ENCODE measurements around the gene ZSWIM6. TPM values are rescaled to one million over a fixed set of nuclear protein-coding genes. Genes with fewer than 3 reads are reported as not detected.
A peak's percentile ranks its signal among the peaks of the same experiment; 100 is the strongest.

The ZSWIM6 gene
- total RNA-seq, 1 donor from 2014 or later, result 7.4 TPM

DNA sequence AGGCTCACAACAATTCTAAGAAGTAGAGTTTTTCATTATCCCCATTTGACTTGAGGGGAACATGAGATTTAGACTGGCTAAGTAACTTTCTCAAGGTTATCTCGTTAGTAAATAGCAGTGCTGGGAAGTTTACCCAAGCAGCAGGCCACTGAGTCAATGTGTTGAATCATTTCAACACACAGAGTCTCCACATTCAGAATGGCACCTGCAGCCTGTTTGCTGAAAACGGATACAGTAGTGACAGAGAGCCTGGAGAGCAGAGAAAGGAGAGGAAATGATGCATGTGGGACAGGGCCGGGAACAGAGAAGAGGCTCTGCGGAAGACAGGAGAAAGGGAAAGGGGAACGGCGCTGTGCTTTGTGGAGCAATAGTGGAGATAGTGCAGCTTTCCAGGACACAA lies 33.5 kb upstream of the ZSWIM6 start:
- no peak for DNase-seq
- Mint-ChIP-seq H3K4me3 (no peak overlapping the region), H3K27me3 (no peaks in the 10 kb centered on the region), H3K4me1 (peaks cover 2% of the 10 kb centered on the region), H3K36me3 (ENCODE audit: low read depth) (no peaks in the 10 kb centered on the region), H3K9me3 (no peaks in the 10 kb centered on the region), H3K27ac (no peak overlapping the region)
- intact Hi-C loops (cut with micrococcal nuclease), result no loop called here

DNA sequence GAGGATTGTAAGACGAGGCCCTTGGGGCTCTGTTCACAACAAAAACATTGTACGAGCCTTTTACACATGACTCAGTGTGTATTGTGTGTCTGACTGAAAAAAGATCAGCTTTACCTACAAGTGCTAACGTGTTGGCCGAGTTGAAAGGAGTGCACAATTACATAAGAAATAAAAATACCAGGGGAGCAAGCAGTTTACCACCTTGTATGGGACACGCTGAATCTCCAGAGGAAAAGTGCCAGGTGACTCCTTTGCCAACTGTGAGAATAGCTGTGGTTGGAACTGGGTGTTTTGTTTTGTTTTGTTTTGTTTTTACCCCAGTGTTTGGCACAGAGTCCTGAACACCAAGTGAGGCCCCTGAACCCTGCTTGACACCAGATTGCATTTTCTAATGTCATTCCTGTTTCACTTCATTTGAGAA lies 32.8 kb upstream of the ZSWIM6 start:
- no peaks in the 10 kb centered on the region for H3K9me3 Mint-ChIP-seq
- H3K4me1 Mint-ChIP-seq, result peaks cover 4% of the 10 kb centered on the region
- DNase-seq, result no peak
- intact Hi-C loops (cut with micrococcal nuclease), result no loop called here
- no peak overlapping the region for H3K27ac Mint-ChIP-seq
- H3K36me3 Mint-ChIP-seq (ENCODE audit: low read depth), result no peaks in the 10 kb centered on the region
- no peaks in the 10 kb centered on the region for H3K27me3 Mint-ChIP-seq
- H3K4me3 Mint-ChIP-seq, result no peak overlapping the region

DNA sequence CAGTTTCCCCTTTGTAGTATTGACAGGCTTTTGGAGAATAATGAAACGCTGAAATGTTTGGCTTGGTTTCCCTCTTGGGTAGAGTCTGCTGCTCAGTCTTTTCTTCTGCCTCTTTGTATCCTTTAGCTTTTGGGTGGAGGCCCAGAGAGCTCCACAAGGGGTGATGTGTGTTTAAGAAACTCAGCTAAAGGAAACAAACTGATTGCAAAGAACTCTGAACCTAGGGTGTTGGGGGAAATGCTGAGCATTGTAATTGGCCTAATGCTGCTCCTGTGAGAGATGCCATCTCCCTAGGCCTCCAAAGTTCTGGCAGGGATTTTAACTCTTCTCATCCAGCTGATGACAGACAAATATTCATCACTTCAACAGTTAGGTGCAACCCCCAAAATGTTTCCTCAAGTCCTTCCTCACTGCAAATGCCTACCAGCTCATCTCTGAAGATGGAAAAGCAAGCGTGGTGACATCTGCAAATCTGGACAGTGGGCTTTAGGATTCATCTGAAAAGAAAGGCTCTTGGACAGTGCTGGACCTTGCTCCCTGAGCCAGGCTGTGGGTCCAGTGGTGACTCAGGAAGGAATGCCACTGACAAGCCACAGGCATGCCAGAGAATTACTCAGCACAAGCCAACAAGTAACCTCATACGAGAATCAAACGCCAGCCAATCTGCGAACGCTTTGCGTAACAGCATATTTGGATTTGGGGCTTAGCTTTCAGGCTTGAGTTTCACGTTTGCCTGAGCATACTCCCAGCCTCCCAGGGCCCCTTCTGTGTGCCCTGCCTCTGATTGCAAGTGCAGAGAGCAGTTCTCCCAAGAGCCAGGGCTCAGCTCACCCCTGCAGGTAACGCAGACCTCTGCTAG lies 30.5 kb upstream of the ZSWIM6 start:
- H3K27me3 Mint-ChIP-seq, result no peaks in the 10 kb centered on the region
- no peak overlapping the region for H3K27ac Mint-ChIP-seq
- peaks cover 9% of the 10 kb centered on the region for H3K4me1 Mint-ChIP-seq
- no peak overlapping the region for H3K4me3 Mint-ChIP-seq
- intact Hi-C loops (cut with micrococcal nuclease), result no loop called here
- H3K36me3 Mint-ChIP-seq (ENCODE audit: low read depth), result no peaks in the 10 kb centered on the region
- no peaks in the 10 kb centered on the region for H3K9me3 Mint-ChIP-seq
- no peak for DNase-seq

DNA sequence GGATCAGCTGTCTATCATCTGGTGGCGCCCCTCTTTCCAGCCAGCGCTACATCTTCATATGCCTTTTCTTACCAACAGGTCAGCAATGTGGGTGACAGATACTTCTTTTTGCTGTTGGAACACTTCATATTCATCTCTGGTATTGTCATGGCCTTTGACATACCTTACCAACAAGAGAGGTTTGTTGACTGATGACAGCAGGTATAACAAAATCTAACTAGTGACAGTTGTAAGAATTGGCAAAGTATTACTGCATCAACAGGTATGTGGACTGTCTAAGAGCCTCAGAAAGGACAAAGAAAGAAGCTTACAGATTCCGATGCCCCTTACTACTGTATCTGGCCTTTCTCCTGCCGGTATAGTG lies 29.9 kb upstream of the ZSWIM6 start:
- Mint-ChIP-seq H3K9me3 (no peaks in the 10 kb centered on the region), H3K27me3 (no peaks in the 10 kb centered on the region), H3K36me3 (ENCODE audit: low read depth) (no peaks in the 10 kb centered on the region), H3K4me3 (no peak overlapping the region), H3K27ac (no peak overlapping the region), H3K4me1 (peaks cover 14% of the 10 kb centered on the region)
- DNase-seq, result no peak
- intact Hi-C loops (cut with micrococcal nuclease), result no loop called here

DNA sequence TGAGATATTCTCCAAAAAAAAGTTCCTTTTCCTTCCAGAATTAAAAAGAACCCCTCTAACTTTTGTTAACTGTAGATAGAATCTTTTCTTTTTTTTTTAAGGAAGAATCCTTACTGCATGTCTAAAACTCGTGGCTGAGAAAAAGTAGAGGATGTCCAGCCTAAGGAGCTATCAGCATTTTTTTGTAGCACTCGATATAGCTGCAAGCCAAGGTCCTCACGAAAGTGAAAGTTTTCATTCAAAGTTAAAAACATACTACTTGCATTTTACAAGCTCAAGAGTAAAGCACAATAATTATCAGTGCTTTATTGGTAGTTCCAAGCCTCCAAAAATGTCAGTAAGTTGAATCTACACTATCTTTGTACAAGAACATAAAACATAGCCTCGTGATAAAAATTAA lies 28.7 kb upstream of the ZSWIM6 start:
- Mint-ChIP-seq H3K4me1 (peaks cover 16% of the 10 kb centered on the region), H3K9me3 (no peaks in the 10 kb centered on the region), H3K27ac (no peak overlapping the region), H3K36me3 (ENCODE audit: low read depth) (no peaks in the 10 kb centered on the region), H3K4me3 (no peak overlapping the region), H3K27me3 (no peaks in the 10 kb centered on the region)
- intact Hi-C loops (cut with micrococcal nuclease), result no loop called here
- DNase-seq, result no peak

DNA sequence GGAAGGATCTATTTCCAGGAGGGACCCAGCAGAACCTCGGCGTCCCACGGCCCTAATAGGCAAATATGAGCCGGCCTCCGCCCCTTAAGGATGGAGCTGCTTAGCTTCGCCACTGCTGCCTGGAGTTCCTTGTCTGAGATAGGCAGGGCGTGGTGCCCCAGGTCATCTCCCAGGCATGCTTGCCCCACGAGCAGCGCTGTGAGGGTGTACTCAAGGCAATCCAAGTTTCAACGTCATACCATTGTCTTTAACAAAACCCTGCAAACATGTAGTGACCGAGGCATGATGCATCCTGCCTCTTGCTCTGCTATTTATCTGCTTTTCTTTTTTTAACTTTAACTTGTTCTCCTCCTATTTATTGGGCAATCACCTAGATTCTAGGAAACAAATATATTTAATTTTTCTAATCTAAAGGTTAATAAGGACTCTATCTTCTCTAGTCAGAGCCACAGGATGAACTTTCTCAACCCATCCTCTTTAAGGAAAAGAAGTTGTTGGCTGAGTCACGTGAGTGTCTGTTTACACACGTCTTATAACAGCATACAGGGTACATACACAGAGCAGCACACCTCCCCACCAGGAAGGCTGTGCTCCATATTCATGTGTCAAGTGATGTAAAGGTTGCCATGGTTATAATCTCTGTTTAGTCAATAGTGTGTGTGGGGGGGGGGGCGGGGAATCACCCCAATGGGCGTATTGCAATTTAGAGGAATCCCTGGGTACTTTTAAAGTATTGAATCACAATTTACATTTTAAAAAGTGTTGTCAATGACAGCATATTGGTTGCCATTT lies 27.3 kb upstream of the ZSWIM6 start:
- intact Hi-C loops (cut with micrococcal nuclease), result no loop called here
- Mint-ChIP-seq H3K36me3 (ENCODE audit: low read depth) (no peaks in the 10 kb centered on the region), H3K4me1 (peaks cover 16% of the 10 kb centered on the region), H3K27ac (no peak overlapping the region), H3K4me3 (no peak overlapping the region), H3K9me3 (no peaks in the 10 kb centered on the region), H3K27me3 (peaks cover 3% of the 10 kb centered on the region)
- no peak for DNase-seq

DNA sequence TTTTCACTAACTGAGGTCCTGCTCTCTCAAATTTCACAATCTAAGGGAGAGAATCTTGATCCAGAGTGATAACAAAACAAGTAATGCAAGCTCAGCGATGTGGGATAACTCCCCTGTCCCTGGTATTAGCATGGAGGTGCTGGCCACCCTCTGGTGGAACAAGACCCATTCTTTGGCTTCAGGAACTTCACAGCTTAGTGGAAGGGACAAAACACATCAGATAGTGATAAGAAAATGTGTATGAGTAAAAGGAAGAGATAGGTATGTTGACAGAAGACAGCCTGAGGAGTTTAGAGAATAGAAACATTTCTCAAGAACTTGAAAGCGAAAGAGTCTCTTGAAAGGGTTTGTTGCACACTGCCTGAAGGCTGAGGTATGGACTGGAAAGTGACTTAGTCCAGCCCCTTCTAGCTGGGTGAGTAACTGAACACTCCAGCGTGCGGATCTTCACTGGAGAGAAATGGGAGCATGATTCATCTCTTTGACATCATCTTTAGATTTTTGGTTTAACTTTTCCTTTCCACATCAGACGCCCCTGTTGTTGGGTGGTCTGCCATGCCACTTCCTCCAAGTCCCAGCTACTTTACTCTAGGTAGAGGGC lies 25.4 kb upstream of the ZSWIM6 start:
- Mint-ChIP-seq H3K4me1 (peaks cover 16% of the 10 kb centered on the region), H3K27me3 (peaks cover 3% of the 10 kb centered on the region), H3K36me3 (ENCODE audit: low read depth) (no peaks in the 10 kb centered on the region), H3K27ac (peak overlapping the region; percentile 86), H3K9me3 (no peaks in the 10 kb centered on the region), H3K4me3 (peak overlapping the region; percentile 9)
- intact Hi-C loops (cut with micrococcal nuclease), result loop anchor here (1.0 to 2.0 kb wide), 2 partner anchors 24 to 30 kb away; no protein-coding TSS in a partner anchor
- peak; percentile 76 for DNase-seq

DNA sequence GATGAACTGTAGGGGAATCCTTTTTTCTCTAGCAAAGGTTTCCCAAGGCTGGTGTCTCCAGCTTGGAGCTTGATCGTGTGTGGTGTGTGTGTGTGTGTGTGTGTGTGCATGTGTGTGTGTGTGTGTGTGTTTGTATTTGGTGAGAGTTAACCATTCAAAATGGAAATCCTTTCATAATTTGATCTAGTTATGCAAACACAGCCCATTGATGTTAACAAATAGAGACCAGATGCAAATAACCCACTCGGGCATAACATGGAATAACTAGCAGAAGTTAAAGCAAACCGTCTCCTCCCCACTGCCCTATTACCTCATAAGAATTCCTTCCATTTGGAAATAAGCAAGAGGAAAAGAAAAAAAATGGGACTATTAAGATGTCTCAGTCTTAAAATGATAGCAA lies 24.9 kb upstream of the ZSWIM6 start:
- Mint-ChIP-seq H3K4me1 (peaks cover 16% of the 10 kb centered on the region), H3K27me3 (peaks cover 3% of the 10 kb centered on the region), H3K4me3 (peak overlapping the region; percentile 9), H3K27ac (peak overlapping the region; percentile 86), H3K9me3 (no peaks in the 10 kb centered on the region), H3K36me3 (ENCODE audit: low read depth) (no peaks in the 10 kb centered on the region)
- intact Hi-C loops (cut with micrococcal nuclease), result loop anchor here (2.0 kb wide), 1 partner anchor 30 kb away; no protein-coding TSS in a partner anchor
- DNase-seq, result no peak

DNA sequence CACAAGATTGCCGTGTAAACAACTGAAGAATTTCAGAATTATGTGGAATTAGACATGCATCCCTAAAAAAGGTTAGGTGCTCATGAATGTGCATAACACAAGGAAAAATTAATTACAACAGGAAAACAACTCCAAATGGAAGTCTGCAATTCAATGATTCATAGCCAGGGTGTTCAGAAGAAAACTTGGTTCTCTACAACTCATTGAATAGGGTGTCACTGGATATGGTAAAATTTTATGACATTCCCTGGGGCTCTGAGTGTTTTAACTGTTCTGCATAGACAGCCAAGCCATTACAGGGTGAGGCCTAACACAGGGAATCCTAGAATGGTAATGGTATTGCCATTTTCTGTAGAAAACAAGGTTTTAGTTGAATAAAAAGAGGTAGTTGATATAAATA lies 24.4 kb upstream of the ZSWIM6 start:
- Mint-ChIP-seq H3K36me3 (ENCODE audit: low read depth) (no peaks in the 10 kb centered on the region), H3K27me3 (peaks cover 3% of the 10 kb centered on the region), H3K4me3 (peak overlapping the region; percentile 8), H3K27ac (no peak overlapping the region), H3K9me3 (no peaks in the 10 kb centered on the region), H3K4me1 (peaks cover 16% of the 10 kb centered on the region)
- intact Hi-C loops (cut with micrococcal nuclease), result loop anchor here (2.0 kb wide), 1 partner anchor 31 kb away; no protein-coding TSS in a partner anchor
- no peak for DNase-seq

DNA sequence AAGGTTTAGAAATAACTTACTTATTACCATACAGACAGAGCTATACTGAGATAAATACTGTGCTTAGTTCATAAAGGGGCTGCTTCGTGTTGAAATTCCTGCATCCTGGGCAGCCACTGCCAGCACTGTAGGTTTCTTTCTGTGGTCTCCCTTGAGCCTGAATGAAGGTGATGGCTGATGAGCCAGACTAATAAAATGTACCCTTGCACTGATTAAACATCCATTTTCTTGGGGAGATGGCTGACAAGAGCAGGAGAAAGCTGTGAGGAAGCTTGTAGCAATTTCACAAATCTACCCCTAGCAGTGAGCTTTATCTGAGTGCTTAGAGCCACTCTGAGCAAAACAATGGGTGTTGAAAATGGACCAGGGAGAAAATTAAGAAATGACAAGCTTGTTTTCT lies 23.3 kb upstream of the ZSWIM6 start:
- Mint-ChIP-seq H3K9me3 (no peaks in the 10 kb centered on the region), H3K4me1 (peaks cover 16% of the 10 kb centered on the region), H3K27me3 (peaks cover 5% of the 10 kb centered on the region), H3K36me3 (ENCODE audit: low read depth) (no peaks in the 10 kb centered on the region), H3K4me3 (no peak overlapping the region), H3K27ac (no peak overlapping the region)
- no peak for DNase-seq
- intact Hi-C loops (cut with micrococcal nuclease), result no loop called here

DNA sequence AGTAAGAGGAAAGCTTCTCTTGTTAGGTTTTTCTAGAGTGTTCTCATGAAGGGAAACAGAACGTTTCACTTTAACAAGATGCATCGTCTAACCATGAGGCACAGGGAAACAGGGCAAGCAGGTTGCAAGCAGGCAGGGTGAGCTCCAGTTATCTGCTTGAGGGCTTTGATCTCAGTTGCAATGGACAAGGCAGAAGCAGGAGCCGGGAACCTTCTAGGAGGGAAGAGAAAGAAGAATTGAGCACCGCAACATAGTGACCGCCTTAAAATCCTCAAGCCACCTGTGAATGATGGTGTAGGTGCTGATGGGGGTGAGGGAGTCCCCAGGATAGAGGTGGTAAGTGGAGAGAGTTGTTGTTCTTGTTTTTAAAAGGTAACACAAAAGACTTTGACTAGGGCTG lies 22.9 kb upstream of the ZSWIM6 start:
- peaks cover 16% of the 10 kb centered on the region for H3K4me1 Mint-ChIP-seq
- no peak for DNase-seq
- no peaks in the 10 kb centered on the region for H3K36me3 Mint-ChIP-seq (ENCODE audit: low read depth)
- no peak overlapping the region for H3K4me3 Mint-ChIP-seq
- no peaks in the 10 kb centered on the region for H3K9me3 Mint-ChIP-seq
- intact Hi-C loops (cut with micrococcal nuclease), result no loop called here
- peaks cover 5% of the 10 kb centered on the region for H3K27me3 Mint-ChIP-seq
- H3K27ac Mint-ChIP-seq, result no peak overlapping the region

DNA sequence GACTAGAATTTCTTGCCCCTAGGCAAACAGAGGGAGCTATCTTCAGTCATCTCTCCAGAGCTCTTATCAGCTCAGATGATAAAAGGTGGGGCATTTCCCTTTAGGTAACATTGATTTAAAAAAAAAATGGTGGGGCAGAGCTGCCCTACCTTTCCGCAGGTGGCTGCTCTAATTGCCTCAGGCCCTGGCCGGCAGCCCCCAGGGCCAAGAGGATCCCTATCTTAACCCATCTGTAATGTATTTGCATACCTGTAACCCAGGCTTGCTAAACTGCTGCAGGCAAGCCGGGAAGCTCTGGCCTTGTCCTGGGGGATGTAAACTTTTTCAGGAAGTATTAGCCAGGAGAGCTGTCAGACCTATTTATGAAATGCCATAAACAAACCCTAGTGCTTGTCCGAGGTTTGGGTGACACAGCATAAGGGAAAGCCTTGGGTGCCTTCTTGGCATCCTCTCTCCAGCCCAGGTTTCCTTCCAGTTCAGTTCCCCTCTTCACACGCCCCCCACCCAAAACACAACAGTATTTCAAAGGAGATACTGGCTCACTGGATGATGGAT lies 20.9 kb upstream of the ZSWIM6 start:
- H3K36me3 Mint-ChIP-seq (ENCODE audit: low read depth), result no peaks in the 10 kb centered on the region
- peaks cover 12% of the 10 kb centered on the region for H3K27me3 Mint-ChIP-seq
- H3K27ac Mint-ChIP-seq, result no peak overlapping the region
- peaks cover 13% of the 10 kb centered on the region for H3K4me1 Mint-ChIP-seq
- no peak overlapping the region for H3K4me3 Mint-ChIP-seq
- DNase-seq, result no peak
- intact Hi-C loops (cut with micrococcal nuclease), result no loop called here
- H3K9me3 Mint-ChIP-seq, result no peaks in the 10 kb centered on the region

DNA sequence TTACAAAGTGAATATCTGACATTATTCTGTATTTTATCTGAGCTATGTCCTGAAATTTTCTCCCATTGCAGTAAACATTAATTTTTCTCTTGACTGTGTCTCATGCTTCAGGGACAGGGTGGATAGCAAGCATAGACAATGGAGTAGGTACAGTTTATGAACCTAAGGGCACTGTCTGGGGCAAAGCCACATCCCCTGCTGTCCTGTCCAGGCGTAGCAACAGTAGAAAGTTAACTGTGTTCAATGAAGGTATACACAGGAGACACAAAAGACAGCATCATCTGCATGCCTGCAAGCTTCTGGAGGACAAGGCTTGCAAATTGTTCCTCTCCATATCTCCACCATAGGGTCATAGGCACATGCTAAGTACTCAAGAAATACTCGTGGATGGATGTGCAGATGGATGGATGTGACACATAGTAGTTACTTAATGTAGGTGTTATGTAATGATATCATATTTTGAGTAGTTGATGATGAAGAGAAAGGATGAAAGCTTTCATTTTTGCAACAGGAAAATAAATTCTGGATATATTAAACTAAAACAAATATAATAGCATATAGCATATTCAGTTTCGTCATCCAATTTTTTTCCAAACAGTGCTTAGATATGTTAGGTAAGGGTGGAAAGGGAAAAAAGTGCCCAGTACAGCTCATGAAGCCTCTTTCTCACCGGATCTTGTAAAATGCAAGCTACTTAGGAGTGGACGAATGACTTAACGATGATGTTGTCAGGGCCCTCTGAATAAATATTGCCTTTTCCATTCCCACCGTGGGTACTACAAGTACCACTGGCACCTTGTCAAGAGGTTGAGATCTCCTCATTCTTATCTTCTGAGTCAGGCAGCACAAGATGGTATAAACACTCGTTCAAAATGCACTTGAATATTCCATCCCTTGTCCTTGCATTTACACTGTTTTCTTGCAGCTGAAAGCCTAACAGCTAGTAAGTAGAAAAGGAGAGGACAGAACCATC lies 19.9 kb upstream of the ZSWIM6 start:
- Mint-ChIP-seq H3K27ac (no peak overlapping the region), H3K4me3 (no peak overlapping the region), H3K27me3 (peaks cover 12% of the 10 kb centered on the region), H3K36me3 (ENCODE audit: low read depth) (no peaks in the 10 kb centered on the region), H3K4me1 (peaks cover 5% of the 10 kb centered on the region), H3K9me3 (no peaks in the 10 kb centered on the region)
- no peak for DNase-seq
- intact Hi-C loops (cut with micrococcal nuclease), result no loop called here
